WI38 (cell line): ENCODE results near the gene KHDC4.

Experiments used
- H3K4me3 ChIP-seq: 2 replicates; pipeline ENCODE4 v1.5.1; 2011; ENCODE audit warnings: low read depth, mild to moderate bottlenecking, control low read depth, low read length
- CTCF ChIP-seq: IDR thresholded peaks from 2 replicates; pipeline ENCODE4 v1.5.1; 2012; ENCODE audit warnings: low read depth, mild to moderate bottlenecking, control low read depth, low read length

The KHDC4 gene

GRCh38 chr1:155957411-155957915 is 23.2 kb upstream of the KHDC4 start:
- TF ChIP-seq CTCF: no peak
- H3K4me3 ChIP-seq: no peak overlapping the region

- no peak for TF ChIP-seq CTCF
- H3K4me3 ChIP-seq: no peak overlapping the region
These were observed 20.4 kb upstream of the KHDC4 start for GRCh38 chr1:155954645-155955044.

- no peak for TF ChIP-seq CTCF
- H3K4me3 ChIP-seq: no peak overlapping the region
These were observed 18.3 kb upstream of the KHDC4 start for GRCh38 chr1:155952505-155952890.

GRCh38 chr1:155951753-155952504 is 17.7 kb upstream of the KHDC4 start:
- TF ChIP-seq CTCF: no peak
- H3K4me3 ChIP-seq: no peak overlapping the region

GRCh38 chr1:155950829-155951228 is 16.6 kb upstream of the KHDC4 start:
- TF ChIP-seq CTCF: no peak
- no peak overlapping the region for H3K4me3 ChIP-seq

GRCh38 chr1:155947741-155948140 is 13.5 kb upstream of the KHDC4 start:
- TF ChIP-seq CTCF: no peak

GRCh38 chr1:155947292-155947691 is 13.1 kb upstream of the KHDC4 start:
- H3K4me3 ChIP-seq: no peak overlapping the region
- no peak for TF ChIP-seq CTCF

More at GRCh38 chr1:155947741-155948140, 13.5 kb upstream of the KHDC4 start:
- no peak overlapping the region for H3K4me3 ChIP-seq
